A549 (cell line): Measurements from ENCODE around the gene MEPE. TPM values are rescaled to one million over a fixed set of nuclear protein-coding genes. Genes with fewer than 3 reads are reported as not detected.

Experiments
- ATAC-seq, 2 experiments: fragments of 200-7000 bp in 1 of 2; fragments of >200 bp in 1 of 2; cut with Nextera tagmentation in 1 of 2; cut with Tn5 transposase in 1 of 2; 3 replicates each; pipeline versions ENCODE4 v1.8.0 to v1.9.1; 2018 to 2020; ENCODE audit warnings: mild to moderate bottlenecking in 1 of 2, moderate library complexity in 1 of 2
- CTCF ChIA-PET: fragments of 300-600 bp; sonication (Branson Sonifier 250); formaldehyde crosslinking; extraction: SDS; loops from one replicate; lab custom pipeline; 2021; ENCODE audit warnings: antibody characterized with exemption, inconsistent platforms; lab: Yijun Ruan, JAX
- POLR2A ChIA-PET: fragments of 350-600 bp; formaldehyde crosslinking; extraction: SDS; loops from one replicate; lab custom pipeline; 2021; ENCODE audit warnings: antibody characterized with exemption, inconsistent platforms; lab: Yijun Ruan, JAX
- DNase-seq, 2 experiments: peaks; one replicate each; pipeline versions ENCODE4 v3.0.0 to v3.0.0-alpha.2; 2011 to 2016; ENCODE audit warnings: low read depth in 1 of 2, low spot score in 1 of 2
- FAIRE-seq: peaks from 2 replicates; lab custom pipeline; 2011; peaks lifted over from hg19 to GRCh38; lab: Jason Lieb, UNC
- H3K27ac ChIP-seq, 2 experiments: fragments of >200 bp; sonication (Bioruptor Twin); formaldehyde crosslinking; 3 replicates each; pipeline ENCODE4 v1.5.1; 2016 to 2017
- H3K4me1 ChIP-seq: fragments of >200 bp; sonication (Bioruptor Twin); formaldehyde crosslinking; 3 replicates; pipeline ENCODE4 v1.6.1; 2016
- H3K4me2 ChIP-seq: fragments of >200 bp; sonication (Bioruptor Twin); formaldehyde crosslinking; 3 replicates; pipeline ENCODE4 v1.6.1; 2016
- H3K4me3 ChIP-seq: fragments of >200 bp; sonication (Bioruptor Twin); formaldehyde crosslinking; 3 replicates; pipeline ENCODE4 v1.5.1; 2016
- H3K9me3 ChIP-seq: fragments of >200 bp; sonication (Bioruptor Twin); formaldehyde crosslinking; 3 replicates; pipeline ENCODE4 v1.6.1; 2016
- ATOH8 ChIP-seq: fragments of 250-450 bp; sonication (Bioruptor Pico); IDR thresholded peaks from 2 replicates; pipeline ENCODE4 v1.5.0; 2020; ENCODE audit warnings: low read depth, mild to moderate bottlenecking, moderate library complexity
- HDAC2 ChIP-seq: fragments of 200-600 bp; sonication (generic); IDR thresholded peaks from 2 replicates; pipeline ENCODE4 v1.6.1; 2016
- HMGXB4 ChIP-seq: fragments of 250-450 bp; sonication (Bioruptor Pico); IDR thresholded peaks from 2 replicates; pipeline ENCODE4 v1.5.0; 2021; ENCODE audit warnings: mild to moderate bottlenecking, moderate library complexity, borderline replicate concordance
- NPAS2 ChIP-seq: fragments of 250-450 bp; sonication (Bioruptor Pico); IDR thresholded peaks from 2 replicates; pipeline ENCODE4 v1.8.0; 2022; ENCODE audit warnings: mild to moderate bottlenecking, moderate library complexity, borderline replicate concordance
- RAD21 ChIP-seq, 2 experiments: fragments of >200 bp in 1 of 2; sonication (Bioruptor Twin) in 1 of 2; formaldehyde crosslinking in 1 of 2; IDR thresholded peaks in 1 of 2; conservative IDR thresholded peaks in 1 of 2; 2 replicates in 1 of 2; 3 replicates in 1 of 2; pipeline ENCODE4 v1.6.1; 2012 to 2018; ENCODE audit warnings: inconsistent platforms in 1 of 2
- RFX5 ChIP-seq: fragments of 450-650 bp; IDR thresholded peaks from 2 replicates; pipeline ENCODE4 v1.7.1; 2014; ENCODE audit warnings: antibody characterized with exemption, mild to moderate bottlenecking, moderate library complexity
- SMC3 ChIP-seq: fragments of >200 bp; sonication (Bioruptor Twin); formaldehyde crosslinking; IDR thresholded peaks from 3 replicates; pipeline ENCODE4 v1.6.1; 2018; ENCODE audit warnings: inconsistent platforms
- SREBF2 ChIP-seq: fragments of 450-650 bp; IDR thresholded peaks from 2 replicates; pipeline ENCODE4 v1.6.1; 2014; ENCODE audit warnings: mild to moderate bottlenecking, moderate library complexity
- WGBS: methylation state at CpG from one replicate; pipeline ENCODE4 v1.1.6; 2017; ENCODE audit errors: missing lambda C conversion rate; 5-methylcytosine and 5-hydroxymethylcytosine counted together
- polyA plus RNA-seq, 4 experiments: library from polyadenylated mRNA; depleted of rRNA in 3 of 4; stranded (reverse); fragments of >200 nt; fragmentation: RNase III in 1 of 4; extraction: RNeasy Plus Mini Kit Qiagen cat#74134 plus additional on column Dnase treatment in 1 of 4; gene quantifications; 2 replicates in 3 of 4; 3 replicates in 1 of 4; pipeline ENCODE4 v1.2.3, GENCODE V29; 2011 to 2017
- TF ChIP-seq, protein P1 (sequence below): fragments of >200 bp; sonication (Bioruptor Twin); formaldehyde crosslinking; IDR thresholded peaks from 3 replicates; pipeline ENCODE4 v1.5.1; 2016
- TF ChIP-seq, protein P2 (sequence below): fragments of >200 bp; sonication (Bioruptor Twin); formaldehyde crosslinking; IDR thresholded peaks from 3 replicates; pipeline ENCODE4 v1.6.1; 2016

MEPE gene
- polyA plus RNA-seq, 2 of the 4 experiments (the other 2 are of a cell fraction): not detected

DNA sequence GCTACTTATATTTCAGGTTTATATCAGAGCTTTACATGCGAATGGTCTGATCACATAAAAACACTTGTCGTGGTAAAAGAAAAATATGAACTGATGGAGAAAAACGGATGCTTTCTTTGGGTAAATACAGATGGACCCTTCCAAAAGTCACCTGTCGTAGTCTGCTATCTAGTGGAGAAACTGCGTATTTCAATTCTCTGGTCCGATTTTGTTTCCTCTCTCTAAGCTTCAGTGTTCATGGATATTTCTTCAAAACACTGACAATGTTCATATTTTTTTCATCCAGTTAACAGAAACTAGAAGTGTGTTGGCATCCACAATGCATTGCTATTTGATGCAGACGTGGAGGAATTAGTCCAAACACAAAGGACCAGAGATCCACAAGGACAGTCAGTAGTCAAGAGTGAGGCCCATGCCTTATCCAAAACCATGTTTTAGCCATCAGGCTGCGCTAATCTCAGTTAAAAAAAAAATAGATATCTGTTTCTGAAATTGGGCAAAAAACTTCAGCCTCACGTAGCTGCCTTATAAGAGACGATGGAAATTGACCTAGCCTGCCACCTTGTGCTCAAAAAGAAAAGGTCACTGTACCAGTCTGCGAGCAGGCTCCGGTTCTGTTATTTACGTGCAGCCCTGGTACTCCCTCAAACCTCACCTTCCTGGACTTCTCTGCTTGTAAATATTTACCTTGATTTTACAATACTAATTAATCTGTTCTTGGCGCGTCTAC, 16.0 kb downstream of the MEPE start:
- no peak for FAIRE-seq
- H3K4me3 ChIP-seq: peak overlapping the region; percentile 37
- WGBS: 5% methylated on average over 15 of the region's 15 CpGs
- TF ChIP-seq RAD21 (conservative IDR thresholded peaks at IDR 0.05 in 1 of 2, IDR thresholded peaks at IDR 0.05 in 1 of 2): peak; percentile 51 to 55
- TF ChIP-seq, protein P1, sequence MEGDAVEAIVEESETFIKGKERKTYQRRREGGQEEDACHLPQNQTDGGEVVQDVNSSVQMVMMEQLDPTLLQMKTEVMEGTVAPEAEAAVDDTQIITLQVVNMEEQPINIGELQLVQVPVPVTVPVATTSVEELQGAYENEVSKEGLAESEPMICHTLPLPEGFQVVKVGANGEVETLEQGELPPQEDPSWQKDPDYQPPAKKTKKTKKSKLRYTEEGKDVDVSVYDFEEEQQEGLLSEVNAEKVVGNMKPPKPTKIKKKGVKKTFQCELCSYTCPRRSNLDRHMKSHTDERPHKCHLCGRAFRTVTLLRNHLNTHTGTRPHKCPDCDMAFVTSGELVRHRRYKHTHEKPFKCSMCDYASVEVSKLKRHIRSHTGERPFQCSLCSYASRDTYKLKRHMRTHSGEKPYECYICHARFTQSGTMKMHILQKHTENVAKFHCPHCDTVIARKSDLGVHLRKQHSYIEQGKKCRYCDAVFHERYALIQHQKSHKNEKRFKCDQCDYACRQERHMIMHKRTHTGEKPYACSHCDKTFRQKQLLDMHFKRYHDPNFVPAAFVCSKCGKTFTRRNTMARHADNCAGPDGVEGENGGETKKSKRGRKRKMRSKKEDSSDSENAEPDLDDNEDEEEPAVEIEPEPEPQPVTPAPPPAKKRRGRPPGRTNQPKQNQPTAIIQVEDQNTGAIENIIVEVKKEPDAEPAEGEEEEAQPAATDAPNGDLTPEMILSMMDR: peak; percentile 60
- TF ChIP-seq, protein P2, sequence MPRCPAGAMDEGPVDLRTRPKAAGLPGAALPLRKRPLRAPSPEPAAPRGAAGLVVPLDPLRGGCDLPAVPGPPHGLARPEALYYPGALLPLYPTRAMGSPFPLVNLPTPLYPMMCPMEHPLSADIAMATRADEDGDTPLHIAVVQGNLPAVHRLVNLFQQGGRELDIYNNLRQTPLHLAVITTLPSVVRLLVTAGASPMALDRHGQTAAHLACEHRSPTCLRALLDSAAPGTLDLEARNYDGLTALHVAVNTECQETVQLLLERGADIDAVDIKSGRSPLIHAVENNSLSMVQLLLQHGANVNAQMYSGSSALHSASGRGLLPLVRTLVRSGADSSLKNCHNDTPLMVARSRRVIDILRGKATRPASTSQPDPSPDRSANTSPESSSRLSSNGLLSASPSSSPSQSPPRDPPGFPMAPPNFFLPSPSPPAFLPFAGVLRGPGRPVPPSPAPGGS: no peak
- TF ChIP-seq SMC3: peak; percentile 57
- TF ChIP-seq, all 56 proteins: peak for 3
- Histone ChIP-seq H3K4me1 (peaks cover 13% of the 10 kb centered on the region; the same call in 1 of the 3 replicates), H3K27ac (peak overlapping the region in 1 of 2 experiments; percentile 48; a peak in 1 of 6 replicates), H3K4me2 (peak overlapping the region; percentile 89), H3K9me3 (no peaks in the 10 kb centered on the region)
- ATAC-seq: peak; percentile 96 to 98
- DNase-seq: peak; percentile 15 to 50
- CTCF ChIA-PET: interaction anchor here (0.6 to 13.6 kb wide), 57 partner anchors 9 to 663 kb away, joined by 3 to 142 read pairs (median 4); partner anchors contain the start of gene SPP1
- POLR2A ChIA-PET: no interaction called here

GRCh38 chr4:87849612-87850011, 16.8 kb downstream of the MEPE start:
- 32% methylated on average over 4 of the region's 4 CpGs for WGBS
- Histone ChIP-seq H3K4me1 (peaks cover 9% of the 10 kb centered on the region; the same call in 1 of the 3 replicates), H3K4me3 (no peak overlapping the region), H3K9me3 (no peaks in the 10 kb centered on the region), H3K27ac (no peak overlapping the region), H3K4me2 (peak overlapping the region; percentile 89; the same call in 2 of the 3 replicates)
- CTCF ChIA-PET: interaction anchor here (0.6 to 13.6 kb wide), 41 partner anchors 8 to 662 kb away, joined by 3 to 142 read pairs (median 4); partner anchors contain the start of gene SPP1
- POLR2A ChIA-PET: no interaction called here
- peak in 1 of 2 experiments; percentile 25; a peak in 2 of 6 replicates for ATAC-seq
- TF ChIP-seq HDAC2 (no peak), ATOH8 (CRISPR knock-in tag) (no peak)
- no peak for FAIRE-seq
- DNase-seq: no peak

- H3K4me2 ChIP-seq: no peak overlapping the region
- no peaks in the 10 kb centered on the region for H3K9me3 ChIP-seq
- no peak overlapping the region for H3K4me3 ChIP-seq
- ATAC-seq: no peak
- no peak overlapping the region for H3K27ac ChIP-seq
- FAIRE-seq: no peak
- peaks cover 9% of the 10 kb centered on the region; the same call in 1 of the 3 replicates for H3K4me1 ChIP-seq
- ChIA-PET POLR2A (no interaction called here), CTCF (interaction anchor here (0.7 to 13.6 kb wide), 6 partner anchors 13 to 498 kb away, joined by 3 to 142 read pairs (median 22); partner anchors contain the start of gene SPP1)
- no peak for DNase-seq
- 87% methylated on average over 8 of the region's 8 CpGs for WGBS
- TF ChIP-seq RFX5 (no peak), HMGXB4 (CRISPR knock-in tag) (no peak)
These were observed 18.6 kb downstream of the MEPE start for GRCh38 chr4:87851332-87851731.

DNA sequence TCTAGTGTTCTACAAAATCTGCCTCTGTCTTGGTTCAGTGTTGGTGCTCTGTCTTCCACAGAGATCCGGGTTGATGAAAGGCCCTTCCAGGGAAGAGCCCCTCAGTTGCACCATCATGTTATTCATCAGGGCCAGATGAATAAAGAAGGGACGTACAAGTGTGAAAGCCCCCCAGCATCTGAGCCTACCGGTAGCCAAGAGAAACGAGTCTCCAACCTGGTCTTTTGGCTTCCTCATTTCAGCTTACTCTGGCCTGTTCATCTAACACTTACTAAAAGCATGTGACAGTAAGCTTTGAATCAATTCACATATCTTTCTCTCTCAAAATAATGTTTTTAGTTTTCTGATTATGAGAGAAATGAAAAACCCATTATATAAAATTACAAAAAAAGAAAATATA, 19.2 kb downstream of the MEPE start:
- no peak for ATAC-seq
- Histone ChIP-seq H3K4me3 (no peak overlapping the region), H3K9me3 (no peaks in the 10 kb centered on the region), H3K27ac (no peak overlapping the region), H3K4me2 (no peak overlapping the region), H3K4me1 (peaks cover 9% of the 10 kb centered on the region; the same call in 1 of the 3 replicates)
- DNase-seq: no peak
- TF ChIP-seq NPAS2 (no peak), SREBF2 (no peak)
- ChIA-PET CTCF (interaction anchor here (0.9 to 13.6 kb wide), 14 partner anchors 9 to 360 kb away, joined by 3 to 142 read pairs (median 6); partner anchors contain the start of gene SPP1), POLR2A (no interaction called here)
- WGBS: 55% methylated on average over 4 of the region's 4 CpGs
- FAIRE-seq: no peak
